ENCODE results near the gene LGR4.

DNA sequence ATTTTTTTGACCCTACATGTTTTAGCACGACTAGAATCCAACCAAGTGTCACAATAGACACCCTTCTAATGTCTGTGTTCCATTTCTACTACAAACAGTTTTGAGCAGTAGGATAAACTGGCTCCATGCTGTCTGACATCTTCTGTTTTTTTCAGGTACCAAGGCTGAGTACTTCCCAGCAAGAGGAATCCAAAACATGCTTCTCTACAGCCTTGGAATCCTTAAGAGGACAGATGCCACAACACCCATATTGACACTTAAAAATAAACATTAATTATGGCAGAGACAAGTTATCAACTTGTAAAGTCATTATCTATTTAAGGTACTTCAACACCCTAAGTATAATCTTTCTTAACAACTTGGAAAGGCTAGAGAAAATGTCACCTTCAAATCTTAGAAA lies 54.2 kb downstream of the LGR4 start:
- TF ChIP-seq, protein P1, sequence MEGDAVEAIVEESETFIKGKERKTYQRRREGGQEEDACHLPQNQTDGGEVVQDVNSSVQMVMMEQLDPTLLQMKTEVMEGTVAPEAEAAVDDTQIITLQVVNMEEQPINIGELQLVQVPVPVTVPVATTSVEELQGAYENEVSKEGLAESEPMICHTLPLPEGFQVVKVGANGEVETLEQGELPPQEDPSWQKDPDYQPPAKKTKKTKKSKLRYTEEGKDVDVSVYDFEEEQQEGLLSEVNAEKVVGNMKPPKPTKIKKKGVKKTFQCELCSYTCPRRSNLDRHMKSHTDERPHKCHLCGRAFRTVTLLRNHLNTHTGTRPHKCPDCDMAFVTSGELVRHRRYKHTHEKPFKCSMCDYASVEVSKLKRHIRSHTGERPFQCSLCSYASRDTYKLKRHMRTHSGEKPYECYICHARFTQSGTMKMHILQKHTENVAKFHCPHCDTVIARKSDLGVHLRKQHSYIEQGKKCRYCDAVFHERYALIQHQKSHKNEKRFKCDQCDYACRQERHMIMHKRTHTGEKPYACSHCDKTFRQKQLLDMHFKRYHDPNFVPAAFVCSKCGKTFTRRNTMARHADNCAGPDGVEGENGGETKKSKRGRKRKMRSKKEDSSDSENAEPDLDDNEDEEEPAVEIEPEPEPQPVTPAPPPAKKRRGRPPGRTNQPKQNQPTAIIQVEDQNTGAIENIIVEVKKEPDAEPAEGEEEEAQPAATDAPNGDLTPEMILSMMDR (conservative IDR thresholded peaks at IDR 0.05; ENCODE audit: low read length) = no peak
- no peak for TF ChIP-seq EZH2phosphoT487 (IDR thresholded peaks at IDR 0.05; ENCODE audit: borderline replicate concordance, low read depth, low read length)

All from OCI-LY7 (cell line).